T-cell (primary cell): ENCODE data around the gene ZBTB32. TPM values are rescaled to one million over a fixed set of nuclear protein-coding genes. Genes with fewer than 3 reads are reported as not detected.

Experiments
- ATAC-seq, 4 experiments: fragments of 200-7000 bp in 3 of 4; fragments of 150-1000 bp in 1 of 4; cut with Tn5 transposase; replicated peaks in 1 of 4; 1 replicate in 3 of 4; 2 replicates in 1 of 4; pipeline ENCODE4 v1.10.0; 2021; ENCODE audit warnings: moderate library complexity in 3 of 4, mild to moderate bottlenecking in 2 of 4, moderate number of reproducible peaks in 1 of 4
- CTCF ChIA-PET, 2 donors: fragments of 300-600 bp; sonication (Branson Sonifier 250); formaldehyde crosslinking; loops; one replicate each; lab custom pipeline; 2022; ENCODE audit warnings: antibody characterized with exemption in 2 of 2; lab: Charles Lee
- POLR2A ChIA-PET, 2 donors: fragments of 300-600 bp; sonication (Branson Sonifier 250); formaldehyde crosslinking; loops; one replicate each; lab custom pipeline; 2022; ENCODE audit warnings: antibody characterized with exemption in 2 of 2; lab: Charles Lee
- DNase-seq, 35 experiments: peaks; one replicate each; pipeline versions ENCODE4 v3.0.0 to v3.0.0-alpha.2; 2013 to 2023
- H3K27ac ChIP-seq: one replicate; pipeline ENCODE4 v1.5.1; 2013; ENCODE audit warnings: low read length
- H3K27me3 ChIP-seq, 2 experiments: replicated peaks in 1 of 2; 1 replicate in 1 of 2; 2 replicates in 1 of 2; pipeline versions ENCODE4 v1.6.1 to v1.7.0; 2013; ENCODE audit warnings: low read length in 1 of 2, mixed read lengths in 1 of 2; ENCODE audit not compliant: control insufficient read depth in 2 of 2, insufficient read depth in 2 of 2; ENCODE audit errors: extremely low read depth in 1 of 2
- H3K36me3 ChIP-seq, 2 donors: 1 replicate in 1 of 2; 2 replicates in 1 of 2; pipeline versions ENCODE4 v1.6.1 to v1.7.0; 2013; ENCODE audit warnings: low read length in 1 of 2; ENCODE audit not compliant: control insufficient read depth in 2 of 2, insufficient read depth in 1 of 2; ENCODE audit errors: extremely low read depth in 1 of 2
- H3K4me1 ChIP-seq, 2 experiments: 1 replicate in 1 of 2; 2 replicates in 1 of 2; pipeline versions ENCODE4 v1.6.1 to v1.7.0; 2013; ENCODE audit warnings: low read length in 2 of 2, mixed read lengths in 1 of 2; ENCODE audit not compliant: insufficient read depth in 2 of 2, control insufficient read depth in 1 of 2; ENCODE audit errors: extremely low read depth in 1 of 2
- H3K4me3 ChIP-seq, 2 donors: 1 replicate in 1 of 2; 2 replicates in 1 of 2; pipeline versions ENCODE4 v1.5.1 to v1.7.0; 2013; ENCODE audit warnings: mild to moderate bottlenecking in 2 of 2, low read length in 1 of 2, moderate library complexity in 1 of 2; ENCODE audit not compliant: control insufficient read depth in 1 of 2; ENCODE audit errors: extremely low read depth in 1 of 2
- H3K9me3 ChIP-seq: 2 replicates; pipeline ENCODE4 v1.7.0; 2013
- H3K27ac Mint-ChIP-seq, 2 donors: one replicate each; pipeline ENCODE4 v1.8.0; 2020 to 2021; ENCODE audit warnings: mild to moderate bottlenecking in 2 of 2, mixed read lengths in 2 of 2
- H3K27me3 Mint-ChIP-seq, 2 donors: one replicate each; pipeline ENCODE4 v1.8.0; 2021 to 2022; ENCODE audit warnings: mixed read lengths in 2 of 2
- H3K36me3 Mint-ChIP-seq: one replicate; pipeline ENCODE4 v1.8.0; 2021; ENCODE audit warnings: mixed read lengths
- H3K4me1 Mint-ChIP-seq, 3 donors: one replicate each; pipeline ENCODE4 v1.8.0; 2020 to 2022; ENCODE audit warnings: mixed read lengths in 3 of 3, mild to moderate bottlenecking in 1 of 3
- H3K4me3 Mint-ChIP-seq, 3 donors: one replicate each; pipeline ENCODE4 v1.8.0; 2020 to 2022; ENCODE audit warnings: mild to moderate bottlenecking in 3 of 3, mixed read lengths in 3 of 3, moderate library complexity in 3 of 3
- H3K9me3 Mint-ChIP-seq, 3 donors: one replicate each; pipeline ENCODE4 v1.8.0; 2020 to 2022; ENCODE audit warnings: mixed read lengths in 3 of 3
- WGBS: methylation state at CpG from one replicate; pipeline ENCODE4 v1.1.5; 2013; ENCODE audit warnings: missing lambda C conversion rate; ENCODE audit not compliant: insufficient coverage; 5-methylcytosine and 5-hydroxymethylcytosine counted together
- total RNA-seq, 35 experiments: library from RNA in 6 of 35; stranded (reverse) in 6 of 35; fragments of 120-200 nt in 1 of 35; gene quantifications; one replicate each; pipeline versions ENCODE4 v1.2.1 to v1.2.4 and lab custom pipeline; 2013 to 2026

Gene ZBTB32
- total RNA-seq, 5 donors from 2014 or later (not counting 1 experiment from before 2014, with no cell fraction given): 1.2 to 4.1 (median 2.0) TPM

DNA sequence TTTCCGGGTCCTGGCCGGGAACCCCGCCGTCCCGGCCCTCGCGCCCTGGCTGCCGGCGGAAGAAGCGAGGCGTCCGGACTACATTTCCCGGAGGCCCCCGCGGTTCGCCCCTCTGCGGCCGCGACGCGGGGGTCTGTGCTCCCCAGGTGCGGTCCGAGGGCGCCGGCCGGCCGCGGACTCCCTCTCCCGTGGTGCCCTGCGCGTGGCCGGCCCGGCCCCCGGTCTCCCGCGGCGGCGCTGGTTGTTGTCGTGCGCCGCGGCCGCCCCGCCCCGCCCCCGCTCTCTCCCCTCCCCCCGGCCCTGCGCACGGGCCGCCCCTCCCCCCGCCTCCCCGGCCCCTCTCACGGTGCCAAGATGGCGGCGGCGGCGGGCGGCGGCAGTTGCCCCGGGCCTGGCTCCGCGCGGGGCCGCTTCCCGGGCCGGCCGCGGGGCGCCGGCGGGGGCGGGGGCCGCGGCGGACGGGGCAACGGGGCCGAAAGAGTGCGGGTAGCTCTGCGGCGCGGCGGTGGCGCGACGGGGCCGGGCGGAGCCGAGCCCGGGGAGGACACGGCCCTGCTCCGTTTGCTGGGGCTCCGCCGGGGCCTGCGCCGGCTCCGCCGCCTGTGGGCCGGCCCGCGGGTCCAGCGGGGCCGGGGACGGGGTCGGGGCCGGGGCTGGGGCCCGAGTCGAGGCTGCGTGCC, 13.4 kb downstream of the ZBTB32 start, which contains the start of gene KMT2B:
Gene KMT2B, plus strand, starts transcription at position 339 of the 680 bp plus-strand sequence. Its CDS starts 16 bp downstream, at position 355.
- DNase-seq (peak in 2 of 35 experiments; percentile 15 to 16), ATAC-seq (peak; percentile 50 to 58 (median 54))
- no peaks in the 10 kb centered on the region for H3K27me3 ChIP-seq
- no peaks in the 10 kb centered on the region for H3K9me3 ChIP-seq
- peaks cover 16 to 23% of the 10 kb centered on the region in 2 donors for H3K36me3 ChIP-seq
- H3K27me3 Mint-ChIP-seq: no peaks in the 10 kb centered on the region
- H3K4me3 Mint-ChIP-seq: peak within 1 kb of the TSS; percentile 90 to 100 (median 91)
- peaks cover 18% of the 10 kb centered on the region for H3K36me3 Mint-ChIP-seq
- ChIA-PET CTCF (no interaction called here), POLR2A (no interaction called here)
- H3K4me3 ChIP-seq: peak within 1 kb of the TSS; percentile 84 to 85
- H3K4me1 Mint-ChIP-seq: peaks cover 56 to 65% (median 61%) of the 10 kb centered on the region in 3 donors
- H3K4me1 ChIP-seq: peaks cover 15 to 65% of the 10 kb centered on the region in 2 experiments
- H3K27ac ChIP-seq: peak within 1 kb of the TSS; percentile 74
- H3K9me3 Mint-ChIP-seq: no peaks in the 10 kb centered on the region
- WGBS: under 1% methylated on average over 74 of the region's 109 CpGs
- H3K27ac Mint-ChIP-seq: peak within 1 kb of the TSS; percentile 94

GRCh38 chr19:35718345-35719041, 14.1 kb downstream of the ZBTB32 start:
- ChIA-PET POLR2A (interaction anchor here in 1 of 2 donors (1.1 kb wide), 1 partner anchor 30 kb away, joined by 4 read pairs; the partner anchor contains the start of gene LIN37), CTCF (interaction anchor here in 1 of 2 donors (0.6 kb wide), 1 partner anchor 31 kb away, joined by 13 read pairs; no protein-coding TSS in a partner anchor)
- peak overlapping the region; percentile 70 to 74 for H3K4me3 ChIP-seq
- under 1% methylated on average over 38 of the region's 42 CpGs for WGBS
- no peaks in the 10 kb centered on the region for H3K9me3 Mint-ChIP-seq
- H3K4me1 ChIP-seq: peaks cover 11 to 58% of the 10 kb centered on the region in 2 experiments
- H3K36me3 Mint-ChIP-seq: peaks cover 22% of the 10 kb centered on the region
- DNase-seq (peak in 25 of 35 experiments; percentile 12 to 56 (median 34)), ATAC-seq (peak in 3 of 4 experiments; percentile 2 to 5 (median 3))
- H3K4me3 Mint-ChIP-seq: peak overlapping the region; percentile 84 to 87 (median 84)
- no peaks in the 10 kb centered on the region for H3K27me3 ChIP-seq
- peak overlapping the region; percentile 68 to 79 for H3K27ac Mint-ChIP-seq
- H3K27ac ChIP-seq: peak overlapping the region; percentile 16
- no peaks in the 10 kb centered on the region for H3K27me3 Mint-ChIP-seq
- H3K4me1 Mint-ChIP-seq: peaks cover 49 to 58% (median 54%) of the 10 kb centered on the region in 3 donors
- no peaks in the 10 kb centered on the region for H3K9me3 ChIP-seq
- peaks cover 20 to 30% of the 10 kb centered on the region in 2 donors for H3K36me3 ChIP-seq

- Mint-ChIP-seq H3K9me3 (no peaks in the 10 kb centered on the region), H3K27me3 (no peaks in the 10 kb centered on the region), H3K4me1 (peaks cover 38 to 48% (median 43%) of the 10 kb centered on the region in 3 donors), H3K27ac (peak overlapping the region; percentile 64 to 79), H3K36me3 (peaks cover 23% of the 10 kb centered on the region), H3K4me3 (peak overlapping the region; percentile 84 to 87 (median 84))
- H3K4me3 ChIP-seq: peak overlapping the region in 1 of 2 donors; percentile 74
- no peaks in the 10 kb centered on the region for H3K9me3 ChIP-seq
- peaks cover 25 to 40% of the 10 kb centered on the region in 2 donors for H3K36me3 ChIP-seq
- ATAC-seq (no peak), DNase-seq (no peak)
- H3K27me3 ChIP-seq: no peaks in the 10 kb centered on the region
- H3K4me1 ChIP-seq: peaks cover 7 to 47% of the 10 kb centered on the region in 2 experiments
- 95% methylated on average over 19 of the region's 32 CpGs for WGBS
- H3K27ac ChIP-seq: no peak overlapping the region
- ChIA-PET CTCF (interaction anchor here in 1 of 2 donors (0.6 kb wide), 2 partner anchors 32 to 186 kb away, joined by 3 to 13 read pairs; no protein-coding TSS in a partner anchor), POLR2A (interaction anchor here in 1 of 2 donors (1.1 kb wide), 1 partner anchor 29 kb away, joined by 4 read pairs; the partner anchor contains the start of gene LIN37)
These were observed 15.2 kb downstream of the ZBTB32 start for GRCh38 chr19:35719402-35720162.

DNA sequence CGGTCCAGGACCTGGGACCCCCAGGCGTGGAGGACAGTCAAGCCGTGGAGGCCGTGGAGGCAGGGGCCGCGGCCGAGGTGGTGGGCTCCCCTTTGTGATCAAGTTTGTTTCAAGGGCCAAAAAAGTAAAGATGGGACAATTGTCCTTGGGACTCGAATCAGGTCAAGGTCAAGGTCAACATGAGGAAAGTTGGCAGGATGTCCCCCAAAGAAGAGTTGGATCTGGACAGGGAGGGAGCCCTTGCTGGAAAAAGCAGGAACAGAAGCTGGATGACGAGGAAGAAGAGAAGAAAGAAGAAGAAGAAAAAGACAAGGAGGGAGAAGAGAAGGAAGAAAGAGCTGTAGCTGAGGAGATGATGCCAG, 15.8 kb downstream of the ZBTB32 start:
- 95% methylated on average over 8 of the region's 9 CpGs for WGBS
- CTCF ChIA-PET: no interaction called here
- DNase-seq (no peak), ATAC-seq (no peak)
- no peaks in the 10 kb centered on the region for H3K9me3 Mint-ChIP-seq
- H3K4me1 Mint-ChIP-seq: peaks cover 33 to 43% (median 38%) of the 10 kb centered on the region in 3 donors
- Histone ChIP-seq H3K9me3 (no peaks in the 10 kb centered on the region), H3K4me1 (peaks cover 7 to 42% of the 10 kb centered on the region in 2 experiments), H3K4me3 (no peak overlapping the region), H3K27ac (no peak overlapping the region), H3K36me3 (peaks cover 29 to 46% of the 10 kb centered on the region in 2 donors), H3K27me3 (no peaks in the 10 kb centered on the region)
- POLR2A ChIA-PET: no interaction called here
- no peak overlapping the region for H3K27ac Mint-ChIP-seq
- H3K36me3 Mint-ChIP-seq: peaks cover 27% of the 10 kb centered on the region
- peak overlapping the region; percentile 25 to 52 (median 41) for H3K4me3 Mint-ChIP-seq
- H3K27me3 Mint-ChIP-seq: no peaks in the 10 kb centered on the region

GRCh38 chr19:35720648-35721047, 16.3 kb downstream of the ZBTB32 start:
- DNase-seq (no peak), ATAC-seq (no peak)
- ChIA-PET POLR2A (no interaction called here), CTCF (no interaction called here)
- peaks cover 32 to 39% (median 37%) of the 10 kb centered on the region in 3 donors for H3K4me1 Mint-ChIP-seq
- no peaks in the 10 kb centered on the region for H3K27me3 Mint-ChIP-seq
- Histone ChIP-seq H3K36me3 (peaks cover 34 to 51% of the 10 kb centered on the region in 2 donors), H3K9me3 (no peaks in the 10 kb centered on the region), H3K27ac (no peak overlapping the region), H3K27me3 (no peaks in the 10 kb centered on the region), H3K4me3 (no peak overlapping the region), H3K4me1 (peaks cover 6 to 37% of the 10 kb centered on the region in 2 experiments)
- H3K27ac Mint-ChIP-seq: no peak overlapping the region
- peak overlapping the region in 1 of 3 donors; percentile 25 for H3K4me3 Mint-ChIP-seq
- 96% methylated on average over 6 of the region's 17 CpGs for WGBS
- H3K9me3 Mint-ChIP-seq: no peaks in the 10 kb centered on the region
- H3K36me3 Mint-ChIP-seq: peaks cover 32% of the 10 kb centered on the region
